ENCODE data around the gene RHOBTB1.

GRCh38 chr10:60868946-60869345 is 75.0 kb downstream of the RHOBTB1 start:
- no peak for TF ChIP-seq CTCF (IDR thresholded peaks at IDR 0.05)
- no peak for TF ChIP-seq ZFX (IDR thresholded peaks at IDR 0.05; ENCODE audit: borderline replicate concordance)

All from 22Rv1 (cell line).